ENCODE results near the gene FAM181B. TPM values are rescaled to one million over a fixed set of nuclear protein-coding genes. Genes with fewer than 3 reads are reported as not detected.

FAM181B gene
- total and polyA plus RNA-seq, 2 of the 13 experiments (the other 11 are each of a cell fraction or from before 2014, with no cell fraction given) = not detected

DNA sequence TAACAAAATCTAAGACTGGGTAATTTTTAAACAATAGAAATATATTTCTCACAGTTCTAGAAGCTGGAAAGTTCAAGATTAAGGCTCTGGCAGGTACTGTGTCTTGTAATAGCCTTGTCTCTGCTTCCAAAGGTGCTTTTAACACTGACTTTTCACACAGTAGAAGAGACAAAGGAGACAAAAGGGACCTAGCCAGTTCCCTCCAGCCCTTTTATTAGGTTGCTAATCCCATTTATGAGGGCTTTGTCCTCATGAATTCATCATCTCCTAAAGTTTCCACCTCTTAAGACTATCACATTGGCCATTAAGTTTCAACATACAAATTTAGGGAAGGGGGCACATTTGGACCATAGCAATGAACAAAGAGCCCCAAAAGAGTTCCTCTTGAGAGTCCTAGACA, 40.7 kb downstream of the FAM181B start:
- H3K9ac ChIP-seq (ENCODE audit: insufficient read depth, low read depth, low read length) = no peak overlapping the region
- no peaks in the 10 kb centered on the region for H3K79me2 ChIP-seq (ENCODE audit: insufficient read depth, low read length)
- ATAC-seq = no peak
- H3K36me3 ChIP-seq (replicated peaks in 1 of 2; ENCODE audit: control insufficient read depth in 1 of 2, insufficient read depth in 2 of 2, low read length in 2 of 2) = no peaks in the 10 kb centered on the region
- H3K27ac ChIP-seq (ENCODE audit: extremely low read length, insufficient read depth, low read length) = no peak overlapping the region
- ChIA-PET CTCF (ENCODE audit: low intra/inter-chr PET ratio, low total read pairs) (interaction anchor here (0.7 kb wide), 1 partner anchor 10 kb away, joined by 3 read pairs; no protein-coding TSS in a partner anchor), POLR2A (no interaction called here)
- FAIRE-seq = no peak
- no peak overlapping the region for H3K4me2 ChIP-seq (ENCODE audit: low read depth, low read length)
- H2AFZ ChIP-seq (ENCODE audit: low read length) = no peak overlapping the region
- TF ChIP-seq RARG (CRISPR knock-in tag; IDR thresholded peaks at IDR 0.05; ENCODE audit: low read depth) = no peak
- TF ChIP-seq, protein P1, sequence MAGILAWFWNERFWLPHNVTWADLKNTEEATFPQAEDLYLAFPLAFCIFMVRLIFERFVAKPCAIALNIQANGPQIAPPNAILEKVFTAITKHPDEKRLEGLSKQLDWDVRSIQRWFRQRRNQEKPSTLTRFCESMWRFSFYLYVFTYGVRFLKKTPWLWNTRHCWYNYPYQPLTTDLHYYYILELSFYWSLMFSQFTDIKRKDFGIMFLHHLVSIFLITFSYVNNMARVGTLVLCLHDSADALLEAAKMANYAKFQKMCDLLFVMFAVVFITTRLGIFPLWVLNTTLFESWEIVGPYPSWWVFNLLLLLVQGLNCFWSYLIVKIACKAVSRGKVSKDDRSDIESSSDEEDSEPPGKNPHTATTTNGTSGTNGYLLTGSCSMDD (CRISPR knock-in tag; IDR thresholded peaks at IDR 0.05) = no peak
- TF ChIP-seq, protein P2, sequence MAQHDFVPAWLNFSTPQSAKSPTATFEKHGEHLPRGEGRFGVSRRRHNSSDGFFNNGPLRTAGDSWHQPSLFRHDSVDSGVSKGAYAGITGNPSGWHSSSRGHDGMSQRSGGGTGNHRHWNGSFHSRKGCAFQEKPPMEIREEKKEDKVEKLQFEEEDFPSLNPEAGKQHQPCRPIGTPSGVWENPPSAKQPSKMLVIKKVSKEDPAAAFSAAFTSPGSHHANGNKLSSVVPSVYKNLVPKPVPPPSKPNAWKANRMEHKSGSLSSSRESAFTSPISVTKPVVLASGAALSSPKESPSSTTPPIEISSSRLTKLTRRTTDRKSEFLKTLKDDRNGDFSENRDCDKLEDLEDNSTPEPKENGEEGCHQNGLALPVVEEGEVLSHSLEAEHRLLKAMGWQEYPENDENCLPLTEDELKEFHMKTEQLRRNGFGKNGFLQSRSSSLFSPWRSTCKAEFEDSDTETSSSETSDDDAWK (CRISPR knock-in tag; IDR thresholded peaks at IDR 0.05) = no peak
- no peak for TF ChIP-seq TBX2 (CRISPR knock-in tag; IDR thresholded peaks at IDR 0.05; ENCODE audit: borderline replicate concordance)
- TF ChIP-seq GLI4 (CRISPR knock-in tag; IDR thresholded peaks at IDR 0.05; ENCODE audit: borderline replicate concordance) = no peak
- no peak for TF ChIP-seq PREB (CRISPR knock-in tag; IDR thresholded peaks at IDR 0.05)
- no peak for TF ChIP-seq XRCC5 (optimal IDR thresholded peaks at IDR 0.05; ENCODE audit: low read length)
- TF ChIP-seq ZNF260 (CRISPR knock-in tag; IDR thresholded peaks at IDR 0.05; ENCODE audit: borderline replicate concordance, low read depth) = no peak
- TF ChIP-seq PAX8 (CRISPR knock-in tag; IDR thresholded peaks at IDR 0.05; ENCODE audit: borderline replicate concordance) = no peak
- no peak for TF ChIP-seq ELF4 (CRISPR knock-in tag; IDR thresholded peaks at IDR 0.05; ENCODE audit: borderline replicate concordance)
- no peak for TF ChIP-seq ZNF709 (CRISPR knock-in tag; IDR thresholded peaks at IDR 0.05)
- no peak for TF ChIP-seq EEA1 (CRISPR knock-in tag; IDR thresholded peaks at IDR 0.05; ENCODE audit: borderline replicate concordance)
- TF ChIP-seq DPF2 (CRISPR knock-in tag; IDR thresholded peaks at IDR 0.05; ENCODE audit: borderline replicate concordance, low read depth) = no peak
- no peak for TF ChIP-seq TERF1 (CRISPR knock-in tag; IDR thresholded peaks at IDR 0.05)
- TF ChIP-seq, protein P3, sequence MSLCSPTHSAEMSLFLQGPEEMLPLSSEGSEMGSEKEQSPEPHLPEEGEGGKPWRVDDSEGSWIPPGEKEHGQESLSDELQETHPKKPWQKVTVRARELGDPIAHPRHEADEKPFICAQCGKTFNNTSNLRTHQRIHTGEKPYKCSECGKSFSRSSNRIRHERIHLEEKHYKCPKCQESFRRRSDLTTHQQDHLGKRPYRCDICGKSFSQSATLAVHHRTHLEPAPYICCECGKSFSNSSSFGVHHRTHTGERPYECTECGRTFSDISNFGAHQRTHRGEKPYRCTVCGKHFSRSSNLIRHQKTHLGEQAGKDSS (CRISPR knock-in tag; IDR thresholded peaks at IDR 0.05; ENCODE audit: borderline replicate concordance, low read depth) = no peak
- no peak for TF ChIP-seq SOX5 (CRISPR knock-in tag; IDR thresholded peaks at IDR 0.05; ENCODE audit: borderline replicate concordance)
- TF ChIP-seq JDP2 (CRISPR knock-in tag; IDR thresholded peaks at IDR 0.05; ENCODE audit: borderline replicate concordance) = no peak
- TF ChIP-seq REPIN1 (CRISPR knock-in tag; IDR thresholded peaks at IDR 0.05; ENCODE audit: borderline replicate concordance, low read depth) = no peak
- no peak for TF ChIP-seq ZNF225 (CRISPR knock-in tag; IDR thresholded peaks at IDR 0.05)
- no peak for TF ChIP-seq RBM22 (optimal IDR thresholded peaks at IDR 0.05; ENCODE audit: low read length)
- no peak for DNase-seq (ENCODE audit: low spot score)
- H3K9me3 ChIP-seq (ENCODE audit: low read length) = no peaks in the 10 kb centered on the region
- BruUV-seq (replicated peaks) = no TSS peak
- no peaks in the 10 kb centered on the region for H4K20me1 ChIP-seq (ENCODE audit: insufficient read depth, low read length)
- no peak overlapping the region for H3K4me3 ChIP-seq (replicated peaks in 1 of 3; ENCODE audit: insufficient read depth in 1 of 3, low read depth in 2 of 3, low read length in 3 of 3)
- in situ Hi-C loops (cut with HindIII; ENCODE audit: extremely low pct_ligation_motif_present, low pct_unique_long_range_greater_than_20kb) (loop anchor here (25.0 kb wide), 1 partner anchor 1056 kb away; no protein-coding TSS in a partner anchor), intact Hi-C loops (cut with micrococcal nuclease; ENCODE audit: unreplicated experiment) (no loop called here)
- H3K4me1 ChIP-seq (ENCODE audit: insufficient read depth, low read length) = no peaks in the 10 kb centered on the region
- H3K27me3 ChIP-seq (ENCODE audit: control insufficient read depth in 1 of 2, insufficient read depth in 2 of 2, low read length in 2 of 2) = no peaks in the 10 kb centered on the region; a peak in 1 of 5 replicates

Data from HepG2 (cell line).